ENCODE data around the gene GARIN5B. TPM values are rescaled to one million over a fixed set of nuclear protein-coding genes. Genes with fewer than 3 reads are reported as not detected.

Gene GARIN5B
- total RNA-seq, 1 experiment from 2014 or later, result not detected

- ATAC-seq (no peak), DNase-seq (no peak)
- ChIA-PET CTCF (no interaction called here), POLR2A (ENCODE audit: unreplicated experiment) (interaction anchor here (0.6 kb wide), 1 partner anchor 93 kb away, joined by 7 read pairs; no protein-coding TSS in a partner anchor)
- Histone ChIP-seq H3K4me3 (ENCODE audit: low read length) (peak overlapping the region; percentile 68; the same call in 1 of the 2 replicates), H3K9me2 (replicated peaks; ENCODE audit: low read length) (no peaks in the 10 kb centered on the region), H3F3A (ENCODE audit: low read length, unreplicated experiment) (no peaks in the 10 kb centered on the region), H3K4me2 (ENCODE audit: low read length) (peak overlapping the region; percentile 91), H3K27ac (ENCODE audit: low read length) (peak overlapping the region; percentile 16; the same call in 1 of the 2 replicates), H3K4me1 (ENCODE audit: insufficient read depth, low read length) (peaks cover 45% of the 10 kb centered on the region), H4K20me1 (ENCODE audit: low read length) (no peaks in the 10 kb centered on the region), H3K79me2 (ENCODE audit: low read length) (no peaks in the 10 kb centered on the region), H3K36me3 (ENCODE audit: low read depth, low read length) (no peaks in the 10 kb centered on the region), H3K9me3 (ENCODE audit: low read length) (no peaks in the 10 kb centered on the region), H3K9ac (ENCODE audit: low read length) (no peak overlapping the region), H3K27me3 (ENCODE audit: low read length) (peaks cover 17% of the 10 kb centered on the region), H2AFZ (ENCODE audit: low read length) (no peak overlapping the region)
- TF ChIP-seq CTCF (conservative IDR thresholded peaks at IDR 0.05; ENCODE audit: low read depth, low read length) (no peak), EZH2 (IDR thresholded peaks at IDR 0.05; ENCODE audit: low read length, unreplicated experiment) (no peak), EZH2phosphoT487 (IDR thresholded peaks at IDR 0.05; ENCODE audit: borderline replicate concordance, low read length) (no peak)
- intact Hi-C loops (cut with micrococcal nuclease), result no loop called here
- BruUV-seq (replicated peaks), result no TSS peak
Observed at GRCh38 chr19:55352549-55353145, 10.4 kb downstream of the GARIN5B start.

GRCh38 chr19:55352040-55352439, 11.0 kb downstream of the GARIN5B start:
- Histone ChIP-seq H3K4me3 (ENCODE audit: low read length) (no peak overlapping the region), H3K36me3 (ENCODE audit: low read depth, low read length) (no peaks in the 10 kb centered on the region; the same call in 1 of the 2 replicates), H3K79me2 (ENCODE audit: low read length) (no peaks in the 10 kb centered on the region), H3K4me1 (ENCODE audit: insufficient read depth, low read length) (peaks cover 45% of the 10 kb centered on the region), H3K9me3 (ENCODE audit: low read length) (no peaks in the 10 kb centered on the region), H3K9me2 (replicated peaks; ENCODE audit: low read length) (no peaks in the 10 kb centered on the region), H3K9ac (ENCODE audit: low read length) (no peak overlapping the region), H3K27me3 (ENCODE audit: low read length) (peaks cover 17% of the 10 kb centered on the region), H4K20me1 (ENCODE audit: low read length) (no peaks in the 10 kb centered on the region), H3K27ac (ENCODE audit: low read length) (peak overlapping the region; percentile 49), H3F3A (ENCODE audit: low read length, unreplicated experiment) (no peaks in the 10 kb centered on the region), H2AFZ (ENCODE audit: low read length) (no peak overlapping the region), H3K4me2 (ENCODE audit: low read length) (peak overlapping the region; percentile 91)
- intact Hi-C loops (cut with micrococcal nuclease), result no loop called here
- DNase-seq, result peak; percentile 89
- POLR2A ChIA-PET (ENCODE audit: unreplicated experiment), result interaction anchor here (0.6 kb wide), 1 partner anchor 13 kb away, joined by 4 read pairs; the partner anchor contains the start of gene KMT5C
- ATAC-seq, result peak; percentile 41
- BruUV-seq (replicated peaks), result no TSS peak
- TF ChIP-seq EZH2phosphoT487 (IDR thresholded peaks at IDR 0.05; ENCODE audit: borderline replicate concordance, low read length) (no peak), CTCF (conservative IDR thresholded peaks at IDR 0.05; ENCODE audit: low read depth, low read length) (no peak), EZH2 (IDR thresholded peaks at IDR 0.05; ENCODE audit: low read length, unreplicated experiment) (no peak)
- CTCF ChIA-PET, result no interaction called here

GRCh38 chr19:55350620-55351315, 12.3 kb downstream of the GARIN5B start:
- ChIA-PET CTCF (no interaction called here), POLR2A (ENCODE audit: unreplicated experiment) (no interaction called here)
- Histone ChIP-seq H3K79me2 (ENCODE audit: low read length) (no peaks in the 10 kb centered on the region), H3K4me2 (ENCODE audit: low read length) (no peak overlapping the region), H3K27ac (ENCODE audit: low read length) (peak overlapping the region; percentile 49; the same call in 1 of the 2 replicates), H3F3A (ENCODE audit: low read length, unreplicated experiment) (no peaks in the 10 kb centered on the region), H3K4me3 (ENCODE audit: low read length) (no peak overlapping the region), H3K27me3 (ENCODE audit: low read length) (peaks cover 17% of the 10 kb centered on the region), H4K20me1 (ENCODE audit: low read length) (no peaks in the 10 kb centered on the region), H2AFZ (ENCODE audit: low read length) (no peak overlapping the region), H3K36me3 (ENCODE audit: low read depth, low read length) (no peaks in the 10 kb centered on the region; the same call in 1 of the 2 replicates), H3K9me3 (ENCODE audit: low read length) (no peaks in the 10 kb centered on the region), H3K9ac (ENCODE audit: low read length) (no peak overlapping the region), H3K9me2 (replicated peaks; ENCODE audit: low read length) (no peaks in the 10 kb centered on the region), H3K4me1 (ENCODE audit: insufficient read depth, low read length) (peaks cover 45% of the 10 kb centered on the region)
- no TSS peak for BruUV-seq (replicated peaks)
- intact Hi-C loops (cut with micrococcal nuclease), result no loop called here
- DNase-seq (no peak), ATAC-seq (no peak)
- TF ChIP-seq EZH2 (IDR thresholded peaks at IDR 0.05; ENCODE audit: low read length, unreplicated experiment), result no peak
- no peak for TF ChIP-seq EZH2phosphoT487 (IDR thresholded peaks at IDR 0.05; ENCODE audit: borderline replicate concordance, low read length)
- TF ChIP-seq CTCF (conservative IDR thresholded peaks at IDR 0.05; ENCODE audit: low read depth, low read length), result no peak

Measured in PC-3 (cell line).